Head of caudate nucleus (tissue), 42 donors: ENCODE measurements around the gene LETMD1.
A peak's percentile ranks its signal among the peaks of the same experiment; 100 is the strongest.
"Not testable (repeated sequence)": the region's sequence is repeated elsewhere in the genome, so short reads cannot be mapped to it uniquely, and the experiment has no call there.

ENCODE experiments used
- DNase-seq, 42 donors: peaks; one replicate each; pipeline versions ENCODE4 v3.0.0 to v3.0.0-alpha.2; 2020 to 2021; ENCODE audit warnings: mixed read lengths in 7 of 42
- intact Hi-C: fragments of 100-400 bp; cut with DNase I; formaldehyde crosslinking; loops from one replicate; pipeline ENCODE4 v1.15.0; 2022

Gene LETMD1

GRCh38 chr12:51067229-51067628 is 19.1 kb downstream of the LETMD1 start:
- intact Hi-C loops, result no loop called here
- DNase-seq, result no peak

GRCh38 chr12:51067771-51068170 is 19.6 kb downstream of the LETMD1 start:
- no peak for DNase-seq
- intact Hi-C loops, result no loop called here

- intact Hi-C loops, result no loop called here
- DNase-seq, result no peak
These were observed 21.9 kb downstream of the LETMD1 start for GRCh38 chr12:51070004-51070403.

GRCh38 chr12:51071663-51072062 is 23.5 kb downstream of the LETMD1 start:
- DNase-seq, result no peak
- intact Hi-C loops, result no loop called here

- DNase-seq, result peak in 1 of 42 donors; percentile 52
- intact Hi-C loops, result no loop called here
These were observed 27.3 kb downstream of the LETMD1 start for GRCh38 chr12:51075390-51075789.

GRCh38 chr12:51076236-51076930 is 28.3 kb downstream of the LETMD1 start:
- peak in 21 of 42 donors; percentile 3 to 56 (median 28) for DNase-seq
- intact Hi-C loops, result no loop called here

- DNase-seq, result peak in 30 of 42 donors; percentile 11 to 73 (median 36)
- intact Hi-C loops, result no loop called here
These were observed 29.8 kb downstream of the LETMD1 start for GRCh38 chr12:51077930-51078329.

GRCh38 chr12:51078346-51078745 is 30.2 kb downstream of the LETMD1 start:
- intact Hi-C loops, DNase-seq: not testable (repeated sequence)

GRCh38 chr12:51078866-51079265 is 30.7 kb downstream of the LETMD1 start:
- intact Hi-C loops, DNase-seq: not testable (repeated sequence)

GRCh38 chr12:51080136-51080535 is 32.0 kb downstream of the LETMD1 start:
- DNase-seq, result no peak
- intact Hi-C loops, result loop anchor here (10.0 kb wide), 2 partner anchors 95 to 155 kb away; partner anchors contain the start of genes DAZAP2 and TFCP2

- intact Hi-C loops, result loop anchor here (10.0 kb wide), 2 partner anchors 93 to 153 kb away; partner anchors contain the start of genes DAZAP2 and TFCP2
- DNase-seq, result no peak
These were observed 33.3 kb downstream of the LETMD1 start for GRCh38 chr12:51081421-51081820.

GRCh38 chr12:51082561-51083125 is 34.5 kb downstream of the LETMD1 start:
- peak in 27 of 42 donors; percentile 8 to 64 (median 31) for DNase-seq
- intact Hi-C loops, result loop anchor here (2.0 to 10.0 kb wide), 3 partner anchors 34 to 152 kb away; partner anchors contain the start of genes DAZAP2, LETMD1 and TFCP2

GRCh38 chr12:51083126-51083833 is 35.2 kb downstream of the LETMD1 start, which contains the start of gene CSRNP2:
CSRNP2 (minus strand) TSS chr12:51083596; CDS start chr12:51076561, 7,035 bp downstream.
- intact Hi-C loops, result loop anchor here (2.0 to 10.0 kb wide), 3 partner anchors 34 to 152 kb away; partner anchors contain the start of genes DAZAP2, LETMD1 and TFCP2
- DNase-seq, result peak; percentile 96 to 100 (median 99)

GRCh38 chr12:51085757-51086156 is 37.6 kb downstream of the LETMD1 start:
- intact Hi-C loops, result loop anchor here (10.0 kb wide), 2 partner anchors 89 to 149 kb away; partner anchors contain the start of genes DAZAP2 and TFCP2
- no peak for DNase-seq

GRCh38 chr12:51086933-51087332 is 38.8 kb downstream of the LETMD1 start:
- DNase-seq, result no peak
- intact Hi-C loops, result loop anchor here (10.0 kb wide), 2 partner anchors 88 to 148 kb away; partner anchors contain the start of genes DAZAP2 and TFCP2

- intact Hi-C loops, result loop anchor here (10.0 kb wide), 2 partner anchors 87 to 147 kb away; partner anchors contain the start of genes DAZAP2 and TFCP2
- no peak for DNase-seq
These were observed 39.7 kb downstream of the LETMD1 start for GRCh38 chr12:51087818-51088217.

- intact Hi-C loops, result no loop called here
These were observed 42.6 kb downstream of the LETMD1 start for GRCh38 chr12:51090705-51091229.

GRCh38 chr12:51098611-51099010 is 50.5 kb downstream of the LETMD1 start:
- intact Hi-C loops, result no loop called here
- DNase-seq, result no peak

More at GRCh38 chr12:51090705-51091229, 42.6 kb downstream of the LETMD1 start:
- DNase-seq, result no peak

GRCh38 chr12:51103977-51104376 is 55.9 kb downstream of the LETMD1 start:
- no peak for DNase-seq
- intact Hi-C loops, result no loop called here
